AG04449 (cell line): ENCODE data around the gene TNFRSF8.

Experiments used
- CTCF ChIA-PET: fragments of 350-600 bp; formaldehyde crosslinking; extraction: SDS; loops from one replicate; lab custom pipeline; 2021; ENCODE audit warnings: antibody characterized with exemption; lab: Yijun Ruan, JAX
- POLR2A ChIA-PET: fragments of 400-600, 350-600 bp; formaldehyde crosslinking; extraction: SDS; loops from one replicate; lab custom pipeline; 2020; ENCODE audit warnings: antibody characterized with exemption, inconsistent platforms; lab: Yijun Ruan, JAX
- DNase-seq: peaks from one replicate; pipeline ENCODE4 v3.0.0-alpha.2; 2010; ENCODE audit warnings: low read depth, low spot score
- H3K4me3 ChIP-seq: 2 replicates; pipeline ENCODE4 v1.5.1; 2011; ENCODE audit warnings: low read depth, mild to moderate bottlenecking, control low read depth, low read length
- TF ChIP-seq, protein P1 (sequence below): IDR thresholded peaks from one replicate; pipeline ENCODE4 v1.5.1; 2011; ENCODE audit warnings: mild to moderate bottlenecking, moderate library complexity, low read length, control low read depth, inconsistent platforms; ENCODE audit not compliant: insufficient read depth; ENCODE audit errors: missing control alignments

Gene TNFRSF8

DNA sequence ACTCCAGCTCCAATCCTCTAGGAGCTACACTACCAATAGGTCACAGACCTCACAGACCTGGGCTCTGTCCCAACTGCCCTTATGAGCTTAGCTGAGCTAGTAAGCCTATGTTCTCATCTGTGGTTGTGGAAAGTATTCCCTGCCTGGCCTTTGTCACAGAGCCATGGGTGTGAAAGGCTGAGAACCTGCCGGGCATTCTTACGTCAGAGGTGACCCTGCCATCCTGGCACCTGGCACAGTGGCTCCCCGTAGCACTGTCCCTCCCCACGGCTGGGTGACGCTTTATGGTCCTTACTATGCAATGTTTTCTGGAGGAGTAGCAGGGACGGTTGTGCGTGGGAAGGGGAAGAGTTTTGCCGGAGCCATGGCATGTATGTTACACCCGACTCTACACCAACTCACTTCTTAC lies 107.2 kb downstream of the TNFRSF8 start:
- TF ChIP-seq, protein P1, sequence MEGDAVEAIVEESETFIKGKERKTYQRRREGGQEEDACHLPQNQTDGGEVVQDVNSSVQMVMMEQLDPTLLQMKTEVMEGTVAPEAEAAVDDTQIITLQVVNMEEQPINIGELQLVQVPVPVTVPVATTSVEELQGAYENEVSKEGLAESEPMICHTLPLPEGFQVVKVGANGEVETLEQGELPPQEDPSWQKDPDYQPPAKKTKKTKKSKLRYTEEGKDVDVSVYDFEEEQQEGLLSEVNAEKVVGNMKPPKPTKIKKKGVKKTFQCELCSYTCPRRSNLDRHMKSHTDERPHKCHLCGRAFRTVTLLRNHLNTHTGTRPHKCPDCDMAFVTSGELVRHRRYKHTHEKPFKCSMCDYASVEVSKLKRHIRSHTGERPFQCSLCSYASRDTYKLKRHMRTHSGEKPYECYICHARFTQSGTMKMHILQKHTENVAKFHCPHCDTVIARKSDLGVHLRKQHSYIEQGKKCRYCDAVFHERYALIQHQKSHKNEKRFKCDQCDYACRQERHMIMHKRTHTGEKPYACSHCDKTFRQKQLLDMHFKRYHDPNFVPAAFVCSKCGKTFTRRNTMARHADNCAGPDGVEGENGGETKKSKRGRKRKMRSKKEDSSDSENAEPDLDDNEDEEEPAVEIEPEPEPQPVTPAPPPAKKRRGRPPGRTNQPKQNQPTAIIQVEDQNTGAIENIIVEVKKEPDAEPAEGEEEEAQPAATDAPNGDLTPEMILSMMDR = no peak
- ChIA-PET CTCF (no interaction called here), POLR2A (no interaction called here)
- H3K4me3 ChIP-seq = no peak overlapping the region
- DNase-seq = no peak

DNA sequence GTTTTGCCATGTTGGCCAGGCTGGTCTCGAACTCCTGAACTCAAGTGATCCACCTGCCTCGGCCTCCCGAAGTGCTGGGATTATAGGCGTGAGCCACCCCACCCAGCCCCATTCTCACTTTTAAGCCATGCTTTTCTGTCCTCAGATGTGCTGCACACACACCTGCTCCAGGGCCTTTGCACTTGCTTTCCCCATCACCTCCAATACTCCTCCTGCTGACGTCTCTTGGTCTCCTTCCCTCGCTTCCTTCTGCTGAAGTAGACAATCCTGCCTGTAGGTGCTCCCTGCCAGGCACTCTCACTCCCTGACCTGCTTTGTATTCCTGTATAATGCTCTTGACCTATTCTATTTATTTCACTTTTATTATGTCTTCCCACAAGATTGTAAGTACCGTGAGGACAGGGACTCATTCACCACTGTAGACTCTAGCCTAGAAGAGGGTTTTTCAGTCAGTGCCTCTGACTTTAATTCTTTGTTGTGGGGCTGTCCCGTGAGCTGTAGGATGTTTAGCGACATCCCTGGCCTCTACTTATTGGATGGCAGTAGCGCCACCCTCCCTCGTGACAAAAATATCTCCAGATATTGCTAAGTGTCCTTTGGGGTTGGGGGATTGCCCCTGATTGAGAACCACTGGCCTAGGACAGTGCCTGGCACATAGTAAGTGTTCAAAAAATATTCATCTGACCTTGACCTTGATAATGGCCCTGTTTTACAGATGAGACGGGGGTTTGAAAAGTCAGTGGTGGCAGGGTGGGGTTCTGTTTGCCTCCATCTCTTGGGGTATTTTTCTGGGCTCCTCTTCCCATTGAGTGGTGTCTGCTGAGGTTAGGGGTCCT lies 108.3 kb downstream of the TNFRSF8 start:
- POLR2A ChIA-PET = no interaction called here
- H3K4me3 ChIP-seq = no peak overlapping the region
- CTCF ChIA-PET = no interaction called here
- TF ChIP-seq, protein P1 = no peak
- DNase-seq = no peak

DNA sequence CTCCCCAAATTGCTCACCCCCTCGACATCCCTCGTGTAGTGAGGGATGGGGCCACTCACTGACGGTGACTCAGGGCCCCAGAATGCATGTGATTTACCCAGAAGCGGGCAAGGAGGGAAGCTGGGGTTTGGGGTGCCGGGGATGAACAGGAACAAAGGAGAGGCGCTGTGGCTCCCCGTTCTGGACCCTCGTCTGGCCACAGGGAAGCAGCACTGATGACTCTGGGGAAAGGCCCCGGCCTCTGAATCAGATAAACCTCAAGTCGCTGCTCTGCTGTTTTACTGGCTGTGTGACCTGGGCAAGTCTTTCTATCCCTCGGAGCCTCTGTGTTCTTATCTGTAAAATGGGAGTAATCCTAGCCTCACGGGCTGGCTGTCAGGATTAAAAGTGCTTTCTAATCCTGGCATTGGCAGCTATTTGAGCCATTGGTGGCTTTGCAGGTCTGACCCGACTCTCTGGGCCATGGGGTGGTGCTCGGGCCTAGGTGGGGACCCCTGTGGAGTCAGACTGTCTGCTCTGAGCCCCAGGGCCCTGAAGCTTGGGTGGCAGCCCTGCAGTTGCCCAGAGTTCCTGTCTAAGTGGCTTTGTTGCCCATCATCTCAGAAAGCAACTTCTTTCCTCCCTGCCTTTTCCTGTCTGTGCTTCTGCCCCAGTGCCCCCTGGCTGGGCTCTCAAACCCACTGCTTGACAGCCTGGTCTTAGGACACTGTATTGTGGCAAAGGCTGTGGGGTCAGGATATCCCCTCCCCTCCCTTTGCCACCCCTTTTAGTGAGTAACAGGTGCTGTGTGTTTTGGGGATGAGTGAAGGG lies 109.1 kb downstream of the TNFRSF8 start:
- ChIA-PET POLR2A (no interaction called here), CTCF (no interaction called here)
- TF ChIP-seq, protein P1 = no peak
- DNase-seq = no peak
- no peak overlapping the region for H3K4me3 ChIP-seq

DNA sequence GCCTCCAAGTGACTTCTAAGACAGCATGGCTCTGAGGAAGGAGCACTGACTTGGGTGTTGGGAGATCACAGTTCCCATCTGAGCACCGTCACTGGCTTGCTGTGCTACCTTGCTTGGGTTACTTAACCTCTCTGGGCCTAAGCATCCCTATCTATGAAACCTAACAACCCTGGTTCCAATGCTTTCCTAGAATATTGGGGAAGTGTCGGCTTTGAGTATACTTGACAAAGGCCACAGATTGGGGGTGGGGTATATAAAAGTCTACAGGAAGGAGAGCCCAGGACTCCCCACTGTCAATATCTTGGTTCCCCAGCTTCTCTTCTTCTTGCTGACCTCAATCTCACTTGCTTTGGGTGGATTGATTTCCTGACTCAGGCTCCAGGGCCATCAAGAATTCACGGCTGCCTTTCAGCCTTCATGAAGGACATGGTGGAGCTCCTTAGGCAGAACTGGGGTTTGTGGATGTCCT lies 110.0 kb downstream of the TNFRSF8 start:
- no peak overlapping the region for H3K4me3 ChIP-seq
- CTCF ChIA-PET = no interaction called here
- POLR2A ChIA-PET = no interaction called here
- TF ChIP-seq, protein P1 = no peak
- no peak for DNase-seq

DNA sequence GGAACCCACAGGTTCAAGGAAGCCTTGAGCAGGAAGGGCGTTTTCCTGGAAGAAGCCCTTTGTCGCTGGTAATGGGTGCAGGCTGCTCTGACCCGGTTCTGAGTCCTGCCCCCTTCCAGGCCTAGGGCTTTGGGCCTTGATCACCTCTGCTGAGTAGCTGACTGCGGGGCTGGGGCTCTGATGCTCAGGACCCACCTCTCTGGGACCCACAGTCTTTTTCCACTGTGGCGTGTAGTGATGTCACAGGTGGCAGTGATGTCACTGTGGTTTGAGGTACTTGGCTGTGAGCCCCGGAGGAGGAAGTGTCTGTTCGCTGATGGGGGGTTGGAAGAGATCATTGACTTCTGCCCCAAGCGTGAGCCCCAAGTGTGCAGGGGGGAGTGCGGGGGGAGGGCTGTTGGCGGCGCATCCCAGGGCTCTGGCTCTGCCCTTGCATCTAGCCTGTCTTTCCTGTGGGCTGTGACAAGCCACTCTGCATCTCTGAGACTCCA lies 110.6 kb downstream of the TNFRSF8 start:
- no peak overlapping the region for H3K4me3 ChIP-seq
- ChIA-PET CTCF (interaction anchor here (0.9 kb wide), 1 partner anchor 49 kb away, joined by 3 read pairs; no protein-coding TSS in a partner anchor), POLR2A (no interaction called here)
- no peak for DNase-seq
- TF ChIP-seq, protein P1 = no peak
